ENCODE data around the gene UGT1A5.
"Not testable (repeated sequence)": the region's sequence is repeated elsewhere in the genome, so short reads cannot be mapped to it uniquely, and the experiment has no call there.

DNA sequence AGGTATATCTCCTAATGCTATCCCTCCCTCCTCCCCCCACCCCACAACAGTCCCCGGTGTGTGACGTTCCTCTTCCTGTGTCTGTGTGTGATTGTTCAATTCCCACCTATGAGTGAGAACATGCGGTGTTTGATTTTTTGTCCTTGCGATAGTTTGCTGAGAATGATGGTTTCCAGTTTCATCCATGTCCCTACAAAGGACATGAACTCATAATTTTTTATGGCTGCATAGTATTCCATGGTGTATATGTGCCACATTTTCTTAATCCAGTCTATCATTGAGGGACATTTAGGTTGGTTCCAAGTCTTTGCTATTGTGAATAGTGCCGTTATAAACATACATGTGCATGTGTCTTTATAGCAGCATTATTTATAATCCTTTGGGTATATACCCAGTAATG, 11.9 kb upstream of the UGT1A5 start:
- TF ChIP-seq, protein P1, sequence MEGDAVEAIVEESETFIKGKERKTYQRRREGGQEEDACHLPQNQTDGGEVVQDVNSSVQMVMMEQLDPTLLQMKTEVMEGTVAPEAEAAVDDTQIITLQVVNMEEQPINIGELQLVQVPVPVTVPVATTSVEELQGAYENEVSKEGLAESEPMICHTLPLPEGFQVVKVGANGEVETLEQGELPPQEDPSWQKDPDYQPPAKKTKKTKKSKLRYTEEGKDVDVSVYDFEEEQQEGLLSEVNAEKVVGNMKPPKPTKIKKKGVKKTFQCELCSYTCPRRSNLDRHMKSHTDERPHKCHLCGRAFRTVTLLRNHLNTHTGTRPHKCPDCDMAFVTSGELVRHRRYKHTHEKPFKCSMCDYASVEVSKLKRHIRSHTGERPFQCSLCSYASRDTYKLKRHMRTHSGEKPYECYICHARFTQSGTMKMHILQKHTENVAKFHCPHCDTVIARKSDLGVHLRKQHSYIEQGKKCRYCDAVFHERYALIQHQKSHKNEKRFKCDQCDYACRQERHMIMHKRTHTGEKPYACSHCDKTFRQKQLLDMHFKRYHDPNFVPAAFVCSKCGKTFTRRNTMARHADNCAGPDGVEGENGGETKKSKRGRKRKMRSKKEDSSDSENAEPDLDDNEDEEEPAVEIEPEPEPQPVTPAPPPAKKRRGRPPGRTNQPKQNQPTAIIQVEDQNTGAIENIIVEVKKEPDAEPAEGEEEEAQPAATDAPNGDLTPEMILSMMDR (IDR thresholded peaks at IDR 0.05): not testable (repeated sequence)
- not testable (repeated sequence) for TF ChIP-seq POLR2AphosphoS5, POLR2A (IDR thresholded peaks at IDR 0.05)
